B cell (primary cell): ENCODE measurements around the gene SPACA6. TPM values are rescaled to one million over a fixed set of nuclear protein-coding genes. Genes with fewer than 3 reads are reported as not detected.
"Not testable (repeated sequence)": the region's sequence is repeated elsewhere in the genome, so short reads cannot be mapped to it uniquely, and the experiment has no call there.

ENCODE experiments used
- ATAC-seq: fragments of 200-7000 bp; cut with Tn5 transposase; one replicate; pipeline ENCODE4 v1.10.0; 2021; ENCODE audit warnings: low read depth, mild to moderate bottlenecking, moderate number of reproducible peaks, moderate library complexity
- CTCF ChIA-PET: fragments of 350-600 bp; sonication (Branson Sonifier 250); formaldehyde crosslinking; loops from one replicate; lab custom pipeline; 2021; ENCODE audit warnings: antibody characterized with exemption, inconsistent platforms; lab: Charles Lee
- POLR2A ChIA-PET: fragments of 350-600 bp; sonication (Branson Sonifier 250); formaldehyde crosslinking; loops from one replicate; lab custom pipeline; 2021; ENCODE audit warnings: antibody characterized with exemption; lab: Charles Lee
- DNase-seq: peaks from one replicate; pipeline ENCODE4 v3.0.0; 2013
- H2AFZ ChIP-seq: 2 replicates; pipeline ENCODE4 v1.6.1; 2012; ENCODE audit warnings: mild to moderate bottlenecking, low read depth, low read length; ENCODE audit not compliant: insufficient read depth, poor library complexity, severe bottlenecking
- H3K27ac ChIP-seq, 2 donors: 1 replicate in 1 of 2; 2 replicates in 1 of 2; pipeline ENCODE4 v1.5.1; 2012 to 2013; ENCODE audit warnings: low read length in 2 of 2, mild to moderate bottlenecking in 2 of 2, moderate library complexity in 1 of 2
- H3K27me3 ChIP-seq, 4 experiments: fragments of 200-600 bp in 1 of 4; sonication (generic) in 1 of 4; replicated peaks in 1 of 4; 1 replicate in 2 of 4; 2 replicates in 2 of 4; pipeline versions ENCODE4 v1.6.1 to v1.7.0; 2013 to 2016; ENCODE audit warnings: low read length in 3 of 4, mild to moderate bottlenecking in 2 of 4, mixed read lengths in 1 of 4, moderate library complexity in 1 of 4; ENCODE audit not compliant: insufficient read depth in 4 of 4, control insufficient read depth in 3 of 4; ENCODE audit errors: control extremely low read depth in 1 of 4
- H3K36me3 ChIP-seq, 2 experiments: replicated peaks in 1 of 2; 1 replicate in 1 of 2; 2 replicates in 1 of 2; pipeline versions ENCODE4 v1.6.1 to v1.7.1; 2013; ENCODE audit warnings: low read length in 1 of 2; ENCODE audit not compliant: insufficient read depth in 2 of 2, control insufficient read depth in 1 of 2; ENCODE audit errors: control extremely low read depth in 1 of 2, extremely low read depth in 1 of 2
- H3K4me1 ChIP-seq, 2 donors: fragments of 200-600 bp in 1 of 2; sonication (generic) in 1 of 2; 1 replicate in 1 of 2; 2 replicates in 1 of 2; pipeline versions ENCODE4 v1.5.1 to v1.6.1; 2013 to 2017; ENCODE audit warnings: low read length in 2 of 2; ENCODE audit not compliant: control insufficient read depth in 2 of 2, insufficient read depth in 2 of 2
- H3K4me2 ChIP-seq: replicated peaks from 2 replicates; pipeline ENCODE3; 2012; ENCODE audit warnings: mild to moderate bottlenecking, low read depth, low read length; ENCODE audit not compliant: poor library complexity, severe bottlenecking
- H3K4me3 ChIP-seq, 5 experiments: fragments of 200-600 bp in 1 of 5; sonication (generic) in 1 of 5; 1 replicate in 3 of 5; 2 replicates in 2 of 5; pipeline versions ENCODE4 v1.5.1 to v1.7.0; 2011 to 2016; ENCODE audit warnings: low read length in 4 of 5, mild to moderate bottlenecking in 4 of 5, low read depth in 2 of 5, control low read depth in 1 of 5, moderate library complexity in 1 of 5; ENCODE audit not compliant: insufficient read depth in 1 of 5; ENCODE audit errors: control extremely low read depth in 1 of 5, extremely low read depth in 1 of 5
- H3K79me2 ChIP-seq: fragments of 200-600 bp; sonication (generic); one replicate; pipeline ENCODE4 v1.6.0; 2016; ENCODE audit warnings: low read length; ENCODE audit not compliant: control insufficient read depth, insufficient read depth
- H3K9ac ChIP-seq: fragments of 200-600 bp; sonication (generic); 2 replicates; pipeline ENCODE4 v1.6.1; 2017; ENCODE audit warnings: mild to moderate bottlenecking, low read length, moderate library complexity
- H3K9me3 ChIP-seq, 3 donors: one replicate each; pipeline versions ENCODE4 v1.6.1 to v1.7.1; 2013; ENCODE audit warnings: low read length in 2 of 3; ENCODE audit not compliant: control insufficient read depth in 2 of 3, insufficient read depth in 1 of 3; ENCODE audit errors: control extremely low read depth in 1 of 3
- H4K20me1 ChIP-seq: 2 replicates; pipeline ENCODE4 v1.6.0; 2012; ENCODE audit warnings: mild to moderate bottlenecking, low read length; ENCODE audit not compliant: insufficient read depth, control insufficient read depth, poor library complexity, severe bottlenecking
- H3K27ac Mint-ChIP-seq: one replicate; pipeline ENCODE4 v1.8.0; 2021; ENCODE audit warnings: mixed read lengths
- H3K27me3 Mint-ChIP-seq: one replicate; pipeline ENCODE4 v1.8.0; 2021; ENCODE audit warnings: mixed read lengths
- H3K4me1 Mint-ChIP-seq: one replicate; pipeline ENCODE4 v1.8.0; 2021; ENCODE audit warnings: mixed read lengths
- H3K4me3 Mint-ChIP-seq: one replicate; pipeline ENCODE4 v1.8.0; 2021; ENCODE audit warnings: mixed read lengths
- H3K9me3 Mint-ChIP-seq: one replicate; pipeline ENCODE4 v1.8.0; 2022; ENCODE audit warnings: mixed read lengths; ENCODE audit not compliant: insufficient read depth
- EZH2 ChIP-seq: IDR thresholded peaks from 2 replicates; pipeline ENCODE4 v1.6.1; 2012; ENCODE audit warnings: borderline replicate concordance, low read depth, mild to moderate bottlenecking, moderate library complexity, low read length; ENCODE audit not compliant: insufficient read depth, poor library complexity, severe bottlenecking
- WGBS: methylation state at CpG from one replicate; pipeline ENCODE4 v1.1.5; 2013; ENCODE audit warnings: missing lambda C conversion rate; ENCODE audit not compliant: insufficient coverage; 5-methylcytosine and 5-hydroxymethylcytosine counted together
- intact Hi-C: fragments of 100-400 bp; cut with micrococcal nuclease; formaldehyde crosslinking; loops from one replicate; pipeline ENCODE4 v1.10.0; 2022
- polyA plus RNA-seq: library from polyadenylated mRNA; depleted of rRNA; stranded (reverse); fragments of >200 nt; gene quantifications from 2 replicates; pipeline ENCODE4 v1.2.3, GENCODE V29; 2012
- total RNA-seq, 2 donors: library from RNA; stranded (reverse); fragments of 120-200 nt in 1 of 2; gene quantifications; 1 replicate in 1 of 2; 2 replicates in 1 of 2; pipeline versions ENCODE4 v1.2.3 to v1.2.4, GENCODE V29; 2013 to 2022
- TF ChIP-seq, protein P1 (sequence below): fragments of 200-600 bp; IDR thresholded peaks from one replicate; pipeline ENCODE4 v1.8.0; 2022; ENCODE audit warnings: antibody characterized with exemption, mild to moderate bottlenecking

SPACA6 gene
- total and polyA plus RNA-seq, 2 donors (not counting 1 experiment from before 2014, with no cell fraction given): 3.3 to 4.0 TPM

DNA sequence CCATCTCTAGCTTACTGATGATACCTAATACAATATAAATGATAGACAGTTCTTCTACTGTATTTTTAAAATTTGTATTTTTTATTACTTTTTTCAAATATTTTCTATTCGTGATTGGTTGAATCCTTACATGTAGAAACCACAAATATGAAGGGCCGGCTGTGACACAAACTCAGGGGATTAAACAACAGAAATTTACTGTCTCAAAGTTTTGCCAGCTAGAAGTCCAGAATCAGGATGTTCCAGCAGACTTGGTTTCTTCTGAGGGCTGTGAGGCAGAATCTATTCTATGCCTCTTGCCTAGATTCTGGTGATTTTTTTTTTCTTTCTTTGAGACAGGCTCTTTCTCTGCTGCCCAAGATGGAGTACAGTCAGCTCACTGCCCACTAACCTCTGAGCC lies 44.8 kb downstream of the SPACA6 start:
- no peak for ATAC-seq
- Mint-ChIP-seq H3K4me3 (no peak overlapping the region), H3K9me3 (no peaks in the 10 kb centered on the region), H3K4me1 (no peaks in the 10 kb centered on the region), H3K27ac (no peak overlapping the region), H3K27me3 (peaks cover 33% of the 10 kb centered on the region)
- Histone ChIP-seq H4K20me1 (no peaks in the 10 kb centered on the region), H3K4me2 (no peak overlapping the region), H3K4me1 (no peaks in the 10 kb centered on the region), H3K27ac (no peak overlapping the region), H3K27me3 (peaks cover 0 to 15% (median 4%) of the 10 kb centered on the region in 4 experiments), H3K79me2 (no peaks in the 10 kb centered on the region), H3K9ac (no peak overlapping the region), H3K9me3 (no peaks in the 10 kb centered on the region), H2AFZ (no peak overlapping the region), H3K4me3 (no peak overlapping the region), H3K36me3 (no peaks in the 10 kb centered on the region)
- ChIA-PET POLR2A (no interaction called here), CTCF (no interaction called here)
- DNase-seq: no peak
- WGBS: no CpG with 5 or more reads among the region's 2 CpGs
- intact Hi-C loops: no loop called here
- TF ChIP-seq, protein P1, sequence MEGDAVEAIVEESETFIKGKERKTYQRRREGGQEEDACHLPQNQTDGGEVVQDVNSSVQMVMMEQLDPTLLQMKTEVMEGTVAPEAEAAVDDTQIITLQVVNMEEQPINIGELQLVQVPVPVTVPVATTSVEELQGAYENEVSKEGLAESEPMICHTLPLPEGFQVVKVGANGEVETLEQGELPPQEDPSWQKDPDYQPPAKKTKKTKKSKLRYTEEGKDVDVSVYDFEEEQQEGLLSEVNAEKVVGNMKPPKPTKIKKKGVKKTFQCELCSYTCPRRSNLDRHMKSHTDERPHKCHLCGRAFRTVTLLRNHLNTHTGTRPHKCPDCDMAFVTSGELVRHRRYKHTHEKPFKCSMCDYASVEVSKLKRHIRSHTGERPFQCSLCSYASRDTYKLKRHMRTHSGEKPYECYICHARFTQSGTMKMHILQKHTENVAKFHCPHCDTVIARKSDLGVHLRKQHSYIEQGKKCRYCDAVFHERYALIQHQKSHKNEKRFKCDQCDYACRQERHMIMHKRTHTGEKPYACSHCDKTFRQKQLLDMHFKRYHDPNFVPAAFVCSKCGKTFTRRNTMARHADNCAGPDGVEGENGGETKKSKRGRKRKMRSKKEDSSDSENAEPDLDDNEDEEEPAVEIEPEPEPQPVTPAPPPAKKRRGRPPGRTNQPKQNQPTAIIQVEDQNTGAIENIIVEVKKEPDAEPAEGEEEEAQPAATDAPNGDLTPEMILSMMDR: no peak
- no peak for TF ChIP-seq EZH2

DNA sequence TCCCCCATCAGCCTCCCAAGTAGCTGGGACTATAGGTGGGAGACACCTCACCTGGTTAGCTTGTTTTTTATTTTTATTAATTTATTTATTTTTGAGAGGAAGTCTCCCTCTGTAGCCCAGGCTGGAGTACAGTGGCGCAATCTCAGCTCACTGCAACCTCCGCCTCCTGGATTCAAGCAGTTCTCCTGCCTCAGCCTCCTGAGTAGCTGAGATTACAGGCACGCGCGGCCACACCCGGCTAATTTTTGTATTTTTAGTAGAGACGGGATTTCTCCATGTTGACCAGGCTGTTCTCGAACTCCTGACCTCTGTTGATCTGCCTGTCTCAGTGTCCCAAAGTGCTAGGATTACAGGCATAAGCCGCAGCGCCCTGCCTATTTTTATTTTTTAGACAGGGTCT lies 45.4 kb downstream of the SPACA6 start:
- H3K4me3 Mint-ChIP-seq, ATAC-seq, H3K9ac ChIP-seq, H3K4me1 Mint-ChIP-seq, CTCF ChIA-PET, DNase-seq, H3K27ac Mint-ChIP-seq, POLR2A ChIA-PET, H3K27ac ChIP-seq, H3K79me2 ChIP-seq, H3K9me3 ChIP-seq, H3K4me1 ChIP-seq, H2AFZ ChIP-seq, H3K36me3 ChIP-seq, H4K20me1 ChIP-seq, H3K9me3 Mint-ChIP-seq, H3K4me2 ChIP-seq, intact Hi-C loops, H3K4me3 ChIP-seq: not testable (repeated sequence)
- peaks cover 0 to 16% (median 4%) of the 10 kb centered on the region in 4 experiments for H3K27me3 ChIP-seq
- H3K27me3 Mint-ChIP-seq: peaks cover 35% of the 10 kb centered on the region
- WGBS: 94% methylated on average over 10 of the region's 10 CpGs
